GM18870 (cell line): ENCODE measurements around the gene C1S.
"Not testable (repeated sequence)": the region's sequence is repeated elsewhere in the genome, so short reads cannot be mapped to it uniquely, and the experiment has no call there.

Experiments
- ATAC-seq: cut with Tn5 transposase; IDR thresholded peaks from one replicate; pipeline ENCODE4 v1.9.1; 2021; ENCODE audit warnings: moderate library complexity; ENCODE audit not compliant: unreplicated experiment

C1S gene

GRCh38 chr12:7101047-7101693, 40.7 kb downstream of the C1S start:
- ATAC-seq: no peak

- ATAC-seq: no peak
These were observed 41.2 kb downstream of the C1S start for GRCh38 chr12:7101694-7102131.

DNA sequence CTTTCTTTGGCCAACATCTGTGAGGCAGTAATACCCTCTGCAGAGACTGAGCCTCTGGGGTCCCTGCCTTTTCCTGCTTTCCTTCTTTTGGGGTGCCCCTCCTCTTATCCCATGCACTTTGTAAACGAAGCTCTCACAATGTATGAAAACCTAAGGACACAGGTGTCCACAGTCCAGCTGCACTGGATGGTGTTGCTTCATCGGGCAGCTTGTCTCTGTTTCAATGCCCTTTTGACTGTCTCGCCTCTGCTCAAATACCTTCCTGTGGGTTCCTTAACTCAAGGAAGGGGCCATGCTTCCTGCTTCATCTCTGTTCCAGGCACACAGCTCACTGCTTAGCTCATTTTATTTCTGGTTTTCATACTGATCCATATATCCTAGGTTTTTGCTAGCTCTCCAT, 42.1 kb downstream of the C1S start:
- no peak for ATAC-seq

GRCh38 chr12:7103837-7104584, 43.5 kb downstream of the C1S start:
- ATAC-seq: no peak

- no peak for ATAC-seq
These were observed 45.6 kb downstream of the C1S start for GRCh38 chr12:7106082-7106481.

DNA sequence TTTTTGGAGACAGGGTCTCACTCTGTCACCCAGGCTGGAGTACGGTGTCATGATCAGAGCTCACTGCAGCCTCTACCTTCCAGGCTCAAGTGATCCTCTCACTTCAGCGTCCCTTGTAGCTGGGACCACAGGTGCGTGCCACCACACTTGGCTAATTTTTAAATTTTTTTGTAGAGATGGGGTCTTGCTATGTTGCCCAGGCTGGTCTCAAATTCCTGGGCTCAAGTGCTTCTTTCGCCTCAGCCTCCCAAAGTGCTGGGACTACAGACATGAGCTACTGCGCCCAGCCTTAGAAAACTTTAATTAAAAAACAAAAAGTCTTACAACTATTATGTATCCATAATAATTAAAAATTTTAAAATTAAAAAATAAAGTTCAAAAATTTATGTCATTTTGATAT, 46.7 kb downstream of the C1S start:
- not testable (repeated sequence) for ATAC-seq

DNA sequence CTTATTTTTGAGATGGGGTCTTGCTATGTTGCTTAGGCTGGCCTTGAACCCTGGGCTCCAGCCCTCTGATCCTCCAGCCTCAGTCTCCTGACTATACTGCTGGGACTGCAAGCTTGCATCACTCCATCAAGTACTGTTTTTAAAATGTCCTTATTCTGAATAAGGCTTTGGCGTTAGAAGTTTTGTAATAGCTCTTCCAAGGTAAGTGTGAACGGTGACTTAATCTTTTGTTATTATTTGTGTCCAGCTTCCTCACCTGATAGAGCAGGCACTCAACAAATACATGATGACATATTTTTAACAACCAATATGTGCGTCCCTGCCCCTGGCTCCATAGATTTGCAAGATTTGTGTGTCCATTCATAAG, 47.1 kb downstream of the C1S start:
- no peak for ATAC-seq

DNA sequence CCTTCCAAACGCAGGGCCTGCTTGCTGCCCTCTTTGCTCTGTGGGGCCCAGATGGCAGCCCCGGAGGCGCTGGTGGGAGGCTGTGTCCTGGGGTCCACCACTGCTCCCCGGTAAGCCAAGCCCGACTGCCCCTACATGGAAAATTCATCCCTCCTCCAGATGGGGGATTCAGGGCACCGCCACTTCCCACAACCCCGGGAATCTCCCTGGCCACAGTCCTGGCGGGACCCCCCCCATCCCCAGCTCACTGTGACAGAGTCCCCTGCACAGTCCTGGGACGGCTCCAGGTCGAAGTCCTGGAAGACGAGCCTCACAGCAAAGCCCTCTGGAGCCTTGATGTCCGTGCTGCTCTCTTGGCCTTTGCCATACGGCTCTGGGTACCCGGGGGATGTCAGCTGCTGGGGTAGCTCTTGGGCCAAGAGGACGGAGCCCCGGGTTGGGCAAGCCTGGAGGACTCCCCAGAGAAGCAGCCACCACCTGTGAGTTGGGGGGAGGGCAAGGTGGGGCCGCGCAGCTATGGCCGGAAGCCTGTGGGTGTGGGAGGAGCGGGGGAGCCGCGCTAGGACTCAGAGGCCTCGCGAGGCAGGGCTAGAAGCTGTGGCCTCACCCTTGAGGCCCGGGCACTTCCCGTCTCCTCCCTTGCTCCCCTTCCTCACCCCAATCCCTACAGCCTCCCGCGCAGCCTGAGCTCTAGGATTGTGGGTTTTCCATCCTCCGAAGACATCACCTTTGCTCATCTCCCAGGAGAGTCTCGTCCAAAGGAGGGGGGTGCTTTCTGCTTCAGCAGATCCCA, 47.7 kb downstream of the C1S start:
- peak; percentile 56 for ATAC-seq

GRCh38 chr12:7108796-7109571, 48.5 kb downstream of the C1S start, which contains the start of gene C1RL:
Gene C1RL, minus strand, starts transcription at chr12:7109214. Its CDS starts 34 bp downstream, at chr12:7109180.
- ATAC-seq: no peak

- ATAC-seq: no peak
These were observed 49.0 kb downstream of the C1S start for GRCh38 chr12:7109572-7109920.

DNA sequence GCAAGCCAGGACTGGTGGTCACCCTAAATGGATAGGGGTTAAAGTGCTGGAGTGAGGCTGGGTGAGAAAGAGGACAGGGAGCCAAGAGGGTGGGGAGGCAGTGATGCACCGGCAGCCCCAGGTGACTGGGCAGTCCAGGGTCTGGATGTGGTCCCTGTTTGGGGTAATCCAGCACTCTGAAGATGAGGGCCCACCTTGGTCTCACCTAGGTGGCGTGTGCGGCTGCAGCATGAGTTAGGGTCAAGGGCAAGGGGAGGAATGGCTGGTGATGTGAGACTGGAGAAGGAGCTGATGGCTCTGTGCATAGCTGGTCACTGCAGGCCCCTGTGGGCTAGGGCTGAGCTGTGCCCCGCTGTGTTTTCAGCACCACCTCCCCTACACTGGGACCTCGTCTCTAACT, 50.1 kb downstream of the C1S start:
- ATAC-seq: no peak

DNA sequence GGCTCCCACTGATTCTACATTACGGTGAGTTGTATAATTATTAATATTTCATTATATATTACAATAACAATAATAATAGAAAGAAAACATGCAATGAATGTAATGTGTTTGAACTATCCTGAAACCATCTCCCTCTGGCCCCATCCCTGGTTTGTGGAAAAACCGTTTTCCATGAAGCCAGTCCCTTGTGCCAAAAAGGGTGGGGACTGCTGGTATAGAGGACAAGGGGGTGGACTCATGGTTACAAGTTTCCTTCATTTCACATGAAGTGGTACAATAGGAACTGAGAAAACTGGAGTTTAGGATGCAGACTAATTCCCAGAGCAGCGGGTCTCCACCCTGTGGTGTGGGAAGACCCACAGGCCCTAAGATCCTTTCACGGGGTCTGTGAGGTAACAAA, 51.5 kb downstream of the C1S start:
- no peak for ATAC-seq

DNA sequence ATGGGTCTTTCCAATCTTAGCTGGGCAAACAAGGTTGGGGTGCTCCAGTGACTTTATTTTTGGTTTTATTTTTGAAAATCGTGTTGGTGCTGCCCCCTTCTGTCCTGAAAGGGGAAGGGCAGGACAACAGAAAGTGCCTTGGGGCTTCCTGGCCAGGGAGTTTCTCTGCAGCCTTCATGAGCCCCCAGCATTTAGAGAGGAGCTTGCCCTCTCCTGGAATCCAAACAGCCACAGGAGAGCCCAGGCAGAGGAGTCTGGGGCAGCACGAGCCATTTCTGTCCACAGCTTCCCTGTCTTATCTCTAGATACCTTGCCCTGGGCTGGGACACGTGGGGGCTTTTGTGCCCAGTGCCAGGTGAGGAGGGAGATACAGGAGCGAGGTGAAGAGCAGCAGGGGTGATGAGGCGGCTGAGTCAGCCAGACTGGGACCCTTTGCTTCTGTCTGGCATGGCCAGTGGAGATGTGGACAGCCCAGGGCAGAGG, 52.9 kb downstream of the C1S start:
- no peak for ATAC-seq

DNA sequence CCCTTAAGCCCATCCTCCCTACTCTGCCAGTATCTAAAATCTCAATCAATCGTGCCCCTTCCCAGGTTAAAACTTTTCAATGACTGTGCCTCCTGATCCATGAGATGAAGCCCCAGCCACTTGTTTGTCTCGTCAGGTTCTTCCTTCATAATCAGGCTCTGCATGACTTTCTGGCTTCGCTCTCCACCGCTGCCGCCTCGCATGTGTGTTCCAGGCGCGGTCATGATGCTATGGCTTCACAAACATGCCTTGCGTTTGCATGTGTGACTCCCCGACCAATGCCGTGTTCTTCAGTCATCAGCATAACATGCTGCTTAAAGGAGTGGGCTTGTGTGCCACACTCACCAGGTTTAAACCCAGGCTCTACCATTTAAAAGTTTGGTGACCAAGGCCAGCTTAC, 53.5 kb downstream of the C1S start:
- no peak for ATAC-seq

GRCh38 chr12:7114851-7115250, 54.3 kb downstream of the C1S start:
- ATAC-seq: no peak

- ATAC-seq: no peak
These were observed 55.7 kb downstream of the C1S start for GRCh38 chr12:7116196-7116595.

DNA sequence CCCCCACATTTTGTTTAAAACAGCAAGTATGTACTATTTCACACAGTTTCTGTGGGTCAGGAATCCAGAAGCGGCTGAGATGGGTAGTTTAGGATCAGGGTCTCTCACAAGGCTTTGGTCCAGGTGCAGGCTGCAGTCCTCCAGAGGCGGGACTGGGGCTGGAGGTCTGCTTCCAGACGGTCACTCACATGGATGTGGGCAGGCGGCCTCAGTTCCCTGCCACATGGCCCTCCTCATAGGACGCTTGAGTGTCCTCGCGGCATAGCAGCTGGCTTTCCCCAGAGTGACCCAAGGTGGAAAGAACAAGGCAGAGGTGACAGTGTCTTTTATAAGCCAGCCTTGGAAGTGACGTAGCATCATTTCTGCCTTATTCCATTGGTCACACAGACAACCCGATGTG, 56.4 kb downstream of the C1S start:
- ATAC-seq: no peak

DNA sequence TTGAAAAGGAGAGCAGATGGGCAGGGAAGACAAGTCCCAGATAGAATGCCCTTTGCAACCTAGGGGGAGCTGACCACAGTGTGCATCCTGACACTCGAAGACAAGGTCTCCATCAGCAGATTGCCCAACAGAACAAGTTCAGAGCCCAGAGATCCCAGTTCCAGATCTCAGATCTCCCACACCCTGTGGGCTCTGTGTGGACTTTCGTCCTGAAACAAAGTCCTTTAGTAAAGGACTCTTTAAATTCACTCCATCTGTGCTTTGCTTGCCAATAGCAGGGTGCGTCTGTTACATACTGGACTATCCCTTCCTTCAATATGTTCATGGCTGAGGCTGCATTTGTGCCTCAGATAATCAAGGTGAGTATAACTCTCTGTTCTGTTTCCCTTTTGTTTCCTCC, 57.2 kb downstream of the C1S start:
- ATAC-seq: no peak

- no peak for ATAC-seq
These were observed 58.4 kb downstream of the C1S start for GRCh38 chr12:7118881-7119280.

- ATAC-seq: no peak
These were observed 59.6 kb downstream of the C1S start for GRCh38 chr12:7120166-7120565.
